Measurements from ENCODE around the gene C1orf87.

Gene C1orf87

GRCh38 chr1:60049188-60049587 is 24.4 kb downstream of the C1orf87 start:
- TF ChIP-seq EZH2phosphoT487 (IDR thresholded peaks at IDR 0.05; ENCODE audit: borderline replicate concordance) = no peak
- TF ChIP-seq, protein P1, sequence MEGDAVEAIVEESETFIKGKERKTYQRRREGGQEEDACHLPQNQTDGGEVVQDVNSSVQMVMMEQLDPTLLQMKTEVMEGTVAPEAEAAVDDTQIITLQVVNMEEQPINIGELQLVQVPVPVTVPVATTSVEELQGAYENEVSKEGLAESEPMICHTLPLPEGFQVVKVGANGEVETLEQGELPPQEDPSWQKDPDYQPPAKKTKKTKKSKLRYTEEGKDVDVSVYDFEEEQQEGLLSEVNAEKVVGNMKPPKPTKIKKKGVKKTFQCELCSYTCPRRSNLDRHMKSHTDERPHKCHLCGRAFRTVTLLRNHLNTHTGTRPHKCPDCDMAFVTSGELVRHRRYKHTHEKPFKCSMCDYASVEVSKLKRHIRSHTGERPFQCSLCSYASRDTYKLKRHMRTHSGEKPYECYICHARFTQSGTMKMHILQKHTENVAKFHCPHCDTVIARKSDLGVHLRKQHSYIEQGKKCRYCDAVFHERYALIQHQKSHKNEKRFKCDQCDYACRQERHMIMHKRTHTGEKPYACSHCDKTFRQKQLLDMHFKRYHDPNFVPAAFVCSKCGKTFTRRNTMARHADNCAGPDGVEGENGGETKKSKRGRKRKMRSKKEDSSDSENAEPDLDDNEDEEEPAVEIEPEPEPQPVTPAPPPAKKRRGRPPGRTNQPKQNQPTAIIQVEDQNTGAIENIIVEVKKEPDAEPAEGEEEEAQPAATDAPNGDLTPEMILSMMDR (conservative IDR thresholded peaks at IDR 0.05; ENCODE audit: low read length) = no peak
- Histone ChIP-seq H3K4me3 (ENCODE audit: low read length, poor library complexity, severe bottlenecking) (no peak overlapping the region), H3K27me3 (ENCODE audit: insufficient read depth, low read length, poor library complexity, severe bottlenecking) (no peaks in the 10 kb centered on the region)

DNA sequence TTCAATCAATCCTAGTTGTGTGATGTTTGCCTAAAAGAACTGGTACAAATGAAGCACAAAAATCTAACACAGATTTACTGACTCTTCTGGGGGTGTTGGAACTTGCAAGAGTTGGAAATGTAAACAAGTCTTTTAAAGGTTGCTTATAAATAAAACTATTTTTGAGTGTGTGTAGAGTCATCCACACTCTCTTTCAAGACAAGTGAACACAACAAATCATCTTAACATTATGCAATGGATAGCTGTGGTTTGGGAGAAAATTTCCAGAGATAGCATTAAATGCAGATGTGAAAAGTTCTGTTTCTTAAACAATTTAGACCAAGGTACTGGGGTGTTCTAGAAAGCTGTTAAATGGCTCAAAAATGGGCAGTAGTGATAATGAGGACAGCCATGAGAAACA is 28.7 kb downstream of the C1orf87 start:
- H3K36me3 ChIP-seq (ENCODE audit: insufficient read depth, low read length) = no peaks in the 10 kb centered on the region
- H3F3A ChIP-seq (ENCODE audit: low read depth) = no peaks in the 10 kb centered on the region
- no peak overlapping the region for H2AFZ ChIP-seq (ENCODE audit: low read length)
- no peak overlapping the region for H3K4me2 ChIP-seq (ENCODE audit: low read depth, low read length, poor library complexity, severe bottlenecking)
- H3K9me2 ChIP-seq (replicated peaks; ENCODE audit: low read depth, low read length) = no peaks in the 10 kb centered on the region
- TF ChIP-seq EZH2phosphoT487 (IDR thresholded peaks at IDR 0.05; ENCODE audit: borderline replicate concordance) = no peak
- TF ChIP-seq, protein P1 (conservative IDR thresholded peaks at IDR 0.05; ENCODE audit: low read length) = no peak
- H3K4me1 ChIP-seq (ENCODE audit: insufficient read depth, low read length, poor library complexity, severe bottlenecking) = no peaks in the 10 kb centered on the region
- H4K20me1 ChIP-seq (ENCODE audit: insufficient read depth, low read length, poor library complexity, severe bottlenecking) = no peaks in the 10 kb centered on the region
- no peaks in the 10 kb centered on the region for H3K27me3 ChIP-seq (ENCODE audit: insufficient read depth, low read length, poor library complexity, severe bottlenecking)
- H3K9me3 ChIP-seq (ENCODE audit: insufficient read depth, low read depth, low read length) = peaks cover 9% of the 10 kb centered on the region
- H3K4me3 ChIP-seq (ENCODE audit: low read length, poor library complexity, severe bottlenecking) = no peak overlapping the region
- H3K79me2 ChIP-seq (ENCODE audit: insufficient read depth, low read length) = no peaks in the 10 kb centered on the region
- H3K9ac ChIP-seq (ENCODE audit: low read depth, low read length, poor library complexity, severe bottlenecking) = no peak overlapping the region

More at GRCh38 chr1:60049188-60049587, 24.4 kb downstream of the C1orf87 start:
- no peak overlapping the region for H2AFZ ChIP-seq (ENCODE audit: low read length)
- no peaks in the 10 kb centered on the region for H3K4me1 ChIP-seq (ENCODE audit: insufficient read depth, low read length, poor library complexity, severe bottlenecking)
- no peaks in the 10 kb centered on the region for H3F3A ChIP-seq (ENCODE audit: low read depth)
- H3K36me3 ChIP-seq (ENCODE audit: insufficient read depth, low read length) = no peaks in the 10 kb centered on the region
- H3K4me2 ChIP-seq (ENCODE audit: low read depth, low read length, poor library complexity, severe bottlenecking) = no peak overlapping the region
- no peaks in the 10 kb centered on the region for H4K20me1 ChIP-seq (ENCODE audit: insufficient read depth, low read length, poor library complexity, severe bottlenecking)
- H3K79me2 ChIP-seq (ENCODE audit: insufficient read depth, low read length) = no peaks in the 10 kb centered on the region
- H3K9ac ChIP-seq (ENCODE audit: low read depth, low read length, poor library complexity, severe bottlenecking) = no peak overlapping the region
- H3K9me3 ChIP-seq (ENCODE audit: insufficient read depth, low read depth, low read length) = peaks cover 11% of the 10 kb centered on the region
- no peaks in the 10 kb centered on the region for H3K9me2 ChIP-seq (replicated peaks; ENCODE audit: low read depth, low read length)

GRCh38 chr1:60041783-60042182 is 31.8 kb downstream of the C1orf87 start:
- Histone ChIP-seq H3K9me3 (ENCODE audit: insufficient read depth, low read depth, low read length) (no peaks in the 10 kb centered on the region), H3K4me3 (ENCODE audit: low read length, poor library complexity, severe bottlenecking) (no peak overlapping the region), H3K9me2 (replicated peaks; ENCODE audit: low read depth, low read length) (no peaks in the 10 kb centered on the region), H3K36me3 (ENCODE audit: insufficient read depth, low read length) (no peaks in the 10 kb centered on the region), H4K20me1 (ENCODE audit: insufficient read depth, low read length, poor library complexity, severe bottlenecking) (no peaks in the 10 kb centered on the region), H3K79me2 (ENCODE audit: insufficient read depth, low read length) (no peaks in the 10 kb centered on the region), H3K4me2 (ENCODE audit: low read depth, low read length, poor library complexity, severe bottlenecking) (no peak overlapping the region), H3F3A (ENCODE audit: low read depth) (no peaks in the 10 kb centered on the region), H3K27me3 (ENCODE audit: insufficient read depth, low read length, poor library complexity, severe bottlenecking) (no peaks in the 10 kb centered on the region), H3K9ac (ENCODE audit: low read depth, low read length, poor library complexity, severe bottlenecking) (no peak overlapping the region), H2AFZ (ENCODE audit: low read length) (no peak overlapping the region), H3K4me1 (ENCODE audit: insufficient read depth, low read length, poor library complexity, severe bottlenecking) (no peaks in the 10 kb centered on the region)
- TF ChIP-seq EZH2phosphoT487 (IDR thresholded peaks at IDR 0.05; ENCODE audit: borderline replicate concordance) = no peak
- TF ChIP-seq, protein P1 (conservative IDR thresholded peaks at IDR 0.05; ENCODE audit: low read length) = no peak
